ENCODE measurements around the gene SHOC2.

SHOC2 gene

GRCh38 chr10:110983466-110983865, 64.1 kb downstream of the SHOC2 start:
- no peak for DNase-seq (ENCODE audit: low read depth)

- no peak for DNase-seq (ENCODE audit: low read depth)
These were observed 66.3 kb downstream of the SHOC2 start for GRCh38 chr10:110985497-110986275.

GRCh38 chr10:110989016-110989415, 69.6 kb downstream of the SHOC2 start:
- peak; percentile 19 for DNase-seq (ENCODE audit: low read depth)

- DNase-seq (ENCODE audit: low read depth) = peak; percentile 44
These were observed 72.8 kb downstream of the SHOC2 start for GRCh38 chr10:110992006-110992800.

- DNase-seq (ENCODE audit: low read depth) = peak; percentile 94
These were observed 73.8 kb downstream of the SHOC2 start for GRCh38 chr10:110993024-110993693.

GRCh38 chr10:110994406-110995086, 75.1 kb downstream of the SHOC2 start:
- no peak for DNase-seq (ENCODE audit: low read depth)

GRCh38 chr10:110995301-110995700, 75.9 kb downstream of the SHOC2 start:
- no peak for DNase-seq (ENCODE audit: low read depth)

GRCh38 chr10:110996256-110996655, 76.9 kb downstream of the SHOC2 start:
- no peak for DNase-seq (ENCODE audit: low read depth)

GRCh38 chr10:111004016-111004415, 84.6 kb downstream of the SHOC2 start:
- no peak for DNase-seq (ENCODE audit: low read depth)

GRCh38 chr10:111007486-111007885, 88.1 kb downstream of the SHOC2 start:
- no peak for DNase-seq (ENCODE audit: low read depth)

GRCh38 chr10:111015181-111015580, 95.8 kb downstream of the SHOC2 start:
- peak; percentile 18 for DNase-seq (ENCODE audit: low read depth)

- DNase-seq (ENCODE audit: low read depth) = no peak
These were observed 97.7 kb downstream of the SHOC2 start for GRCh38 chr10:111017098-111017497.

- peak; percentile 62 for DNase-seq (ENCODE audit: low read depth)
These were observed 98.6 kb downstream of the SHOC2 start for GRCh38 chr10:111018021-111018420.

- DNase-seq (ENCODE audit: low read depth) = no peak
These were observed 103.7 kb downstream of the SHOC2 start for GRCh38 chr10:111023060-111023459.

GRCh38 chr10:111030042-111030750, 110.8 kb downstream of the SHOC2 start:
- no peak for DNase-seq (ENCODE audit: low read depth)

GRCh38 chr10:111034598-111035310, 115.3 kb downstream of the SHOC2 start:
- DNase-seq (ENCODE audit: low read depth) = peak; percentile 75

- no peak for DNase-seq (ENCODE audit: low read depth)
These were observed 116.1 kb downstream of the SHOC2 start for GRCh38 chr10:111035542-111035941.

GRCh38 chr10:111037858-111038257, 118.5 kb downstream of the SHOC2 start:
- peak; percentile 7 for DNase-seq (ENCODE audit: low read depth)

- no peak for DNase-seq (ENCODE audit: low read depth)
These were observed 120.1 kb downstream of the SHOC2 start for GRCh38 chr10:111039522-111039921.

GRCh38 chr10:111057006-111057405, 137.6 kb downstream of the SHOC2 start:
- no peak for DNase-seq (ENCODE audit: low read depth)
